Measurements from ENCODE around the gene MAFG. TPM values are rescaled to one million over a fixed set of nuclear protein-coding genes. Genes with fewer than 3 reads are reported as not detected.

Gene MAFG
- total and polyA plus RNA-seq, 2 of the 13 experiments (the other 11 are each of a cell fraction or from before 2014, with no cell fraction given) = 14.5 to 20.0 TPM

DNA sequence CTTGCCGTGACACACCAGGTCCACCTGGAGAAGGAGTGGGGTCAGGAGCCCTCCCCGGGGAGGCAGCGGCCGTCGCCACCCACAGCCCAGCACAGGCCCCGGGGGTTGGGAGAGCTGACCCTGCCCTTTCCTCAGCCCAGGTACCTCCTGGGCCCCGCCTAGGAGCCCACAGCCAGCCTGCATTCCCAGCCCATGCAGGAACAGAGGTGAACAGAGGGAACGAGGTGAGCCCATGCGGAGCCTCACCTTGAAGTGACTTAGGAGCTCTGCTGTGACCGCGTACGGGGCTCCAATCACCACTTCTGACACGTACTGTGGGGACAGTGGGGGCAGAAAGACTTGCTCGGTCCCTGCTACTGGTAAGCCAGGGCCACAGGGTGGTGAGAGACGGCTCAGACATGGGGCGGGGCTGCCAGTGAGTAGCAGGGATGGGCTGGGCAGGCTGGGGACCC lies 22.1 kb downstream of the MAFG start (continued):
- TF ChIP-seq ZHX2 (IDR thresholded peaks at IDR 0.05; ENCODE audit: low read depth) (no peak), ZHX2 (CRISPR knock-in tag; IDR thresholded peaks at IDR 0.05; ENCODE audit: borderline replicate concordance) (no peak), ZBTB2 (CRISPR knock-in tag; IDR thresholded peaks at IDR 0.05; ENCODE audit: low read depth) (no peak), POLR2G (IDR thresholded peaks at IDR 0.05; ENCODE audit: low read depth, low read length) (peak; percentile 19; the same call in 1 of the 2 replicates)
- TF ChIP-seq, protein P1, sequence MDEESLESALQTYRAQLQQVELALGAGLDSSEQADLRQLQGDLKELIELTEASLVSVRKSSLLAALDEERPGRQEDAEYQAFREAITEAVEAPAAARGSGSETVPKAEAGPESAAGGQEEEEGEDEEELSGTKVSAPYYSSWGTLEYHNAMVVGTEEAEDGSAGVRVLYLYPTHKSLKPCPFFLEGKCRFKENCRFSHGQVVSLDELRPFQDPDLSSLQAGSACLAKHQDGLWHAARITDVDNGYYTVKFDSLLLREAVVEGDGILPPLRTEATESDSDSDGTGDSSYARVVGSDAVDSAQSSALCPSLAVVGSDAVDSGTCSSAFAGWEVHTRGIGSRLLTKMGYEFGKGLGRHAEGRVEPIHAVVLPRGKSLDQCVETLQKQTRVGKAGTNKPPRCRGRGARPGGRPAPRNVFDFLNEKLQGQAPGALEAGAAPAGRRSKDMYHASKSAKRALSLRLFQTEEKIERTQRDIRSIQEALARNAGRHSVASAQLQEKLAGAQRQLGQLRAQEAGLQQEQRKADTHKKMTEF (CRISPR knock-in tag; IDR thresholded peaks at IDR 0.05) = no peak
- TF ChIP-seq, protein P2, sequence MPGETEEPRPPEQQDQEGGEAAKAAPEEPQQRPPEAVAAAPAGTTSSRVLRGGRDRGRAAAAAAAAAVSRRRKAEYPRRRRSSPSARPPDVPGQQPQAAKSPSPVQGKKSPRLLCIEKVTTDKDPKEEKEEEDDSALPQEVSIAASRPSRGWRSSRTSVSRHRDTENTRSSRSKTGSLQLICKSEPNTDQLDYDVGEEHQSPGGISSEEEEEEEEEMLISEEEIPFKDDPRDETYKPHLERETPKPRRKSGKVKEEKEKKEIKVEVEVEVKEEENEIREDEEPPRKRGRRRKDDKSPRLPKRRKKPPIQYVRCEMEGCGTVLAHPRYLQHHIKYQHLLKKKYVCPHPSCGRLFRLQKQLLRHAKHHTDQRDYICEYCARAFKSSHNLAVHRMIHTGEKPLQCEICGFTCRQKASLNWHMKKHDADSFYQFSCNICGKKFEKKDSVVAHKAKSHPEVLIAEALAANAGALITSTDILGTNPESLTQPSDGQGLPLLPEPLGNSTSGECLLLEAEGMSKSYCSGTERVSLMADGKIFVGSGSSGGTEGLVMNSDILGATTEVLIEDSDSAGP (CRISPR knock-in tag; IDR thresholded peaks at IDR 0.05; ENCODE audit: borderline replicate concordance) = no peak
- TF ChIP-seq, protein P3, sequence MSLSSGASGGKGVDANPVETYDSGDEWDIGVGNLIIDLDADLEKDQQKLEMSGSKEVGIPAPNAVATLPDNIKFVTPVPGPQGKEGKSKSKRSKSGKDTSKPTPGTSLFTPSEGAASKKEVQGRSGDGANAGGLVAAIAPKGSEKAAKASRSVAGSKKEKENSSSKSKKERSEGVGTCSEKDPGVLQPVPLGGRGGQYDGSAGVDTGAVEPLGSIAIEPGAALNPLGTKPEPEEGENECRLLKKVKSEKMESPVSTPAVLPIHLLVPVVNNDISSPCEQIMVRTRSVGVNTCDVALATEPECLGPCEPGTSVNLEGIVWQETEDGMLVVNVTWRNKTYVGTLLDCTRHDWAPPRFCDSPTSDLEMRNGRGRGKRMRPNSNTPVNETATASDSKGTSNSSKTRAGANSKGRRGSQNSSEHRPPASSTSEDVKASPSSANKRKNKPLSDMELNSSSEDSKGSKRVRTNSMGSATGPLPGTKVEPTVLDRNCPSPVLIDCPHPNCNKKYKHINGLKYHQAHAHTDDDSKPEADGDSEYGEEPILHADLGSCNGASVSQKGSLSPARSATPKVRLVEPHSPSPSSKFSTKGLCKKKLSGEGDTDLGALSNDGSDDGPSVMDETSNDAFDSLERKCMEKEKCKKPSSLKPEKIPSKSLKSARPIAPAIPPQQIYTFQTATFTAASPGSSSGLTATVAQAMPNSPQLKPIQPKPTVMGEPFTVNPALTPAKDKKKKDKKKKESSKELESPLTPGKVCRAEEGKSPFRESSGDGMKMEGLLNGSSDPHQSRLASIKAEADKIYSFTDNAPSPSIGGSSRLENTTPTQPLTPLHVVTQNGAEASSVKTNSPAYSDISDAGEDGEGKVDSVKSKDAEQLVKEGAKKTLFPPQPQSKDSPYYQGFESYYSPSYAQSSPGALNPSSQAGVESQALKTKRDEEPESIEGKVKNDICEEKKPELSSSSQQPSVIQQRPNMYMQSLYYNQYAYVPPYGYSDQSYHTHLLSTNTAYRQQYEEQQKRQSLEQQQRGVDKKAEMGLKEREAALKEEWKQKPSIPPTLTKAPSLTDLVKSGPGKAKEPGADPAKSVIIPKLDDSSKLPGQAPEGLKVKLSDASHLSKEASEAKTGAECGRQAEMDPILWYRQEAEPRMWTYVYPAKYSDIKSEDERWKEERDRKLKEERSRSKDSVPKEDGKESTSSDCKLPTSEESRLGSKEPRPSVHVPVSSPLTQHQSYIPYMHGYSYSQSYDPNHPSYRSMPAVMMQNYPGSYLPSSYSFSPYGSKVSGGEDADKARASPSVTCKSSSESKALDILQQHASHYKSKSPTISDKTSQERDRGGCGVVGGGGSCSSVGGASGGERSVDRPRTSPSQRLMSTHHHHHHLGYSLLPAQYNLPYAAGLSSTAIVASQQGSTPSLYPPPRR (CRISPR knock-in tag; IDR thresholded peaks at IDR 0.05; ENCODE audit: borderline replicate concordance) = no peak

Data from HepG2 (cell line).